Spleen (tissue), 7 donors: Measurements from ENCODE around the gene ATP1A3.

Source experiments
- POLR2A ChIP-seq, 3 donors: fragments of 450-650 bp; IDR thresholded peaks; one replicate each; pipeline ENCODE4 v1.5.1; 2017; ENCODE audit warnings: antibody characterized with exemption in 3 of 3, mild to moderate bottlenecking in 1 of 3
- POLR2AphosphoS5 ChIP-seq, 3 donors: sonication (generic); formaldehyde crosslinking; IDR thresholded peaks; one replicate each; pipeline ENCODE4 v1.5.1; 2017; ENCODE audit warnings: antibody characterized with exemption in 3 of 3
- TF ChIP-seq, protein P1 (sequence below), 11 experiments: fragments of 200-600 bp in 7 of 11; fragments of 450-650 bp in 4 of 11; sonication (generic) in 4 of 11; IDR thresholded peaks in 8 of 11; conservative IDR thresholded peaks in 3 of 11; 1 replicate in 7 of 11; 2 replicates in 4 of 11; pipeline versions ENCODE4 v1.4.0 to v1.8.0; 2016 to 2021; ENCODE audit warnings: antibody characterized with exemption in 11 of 11, inconsistent platforms in 4 of 11, mild to moderate bottlenecking in 1 of 11
- donor health status: DM: no; HTN: no; CAD: no; lungs with moderate emphysema.
- donor health status: DM: no; HTN: no; CAD: no.
- donor health status: DM: no; HTN: no; CAD: no.

DNA sequence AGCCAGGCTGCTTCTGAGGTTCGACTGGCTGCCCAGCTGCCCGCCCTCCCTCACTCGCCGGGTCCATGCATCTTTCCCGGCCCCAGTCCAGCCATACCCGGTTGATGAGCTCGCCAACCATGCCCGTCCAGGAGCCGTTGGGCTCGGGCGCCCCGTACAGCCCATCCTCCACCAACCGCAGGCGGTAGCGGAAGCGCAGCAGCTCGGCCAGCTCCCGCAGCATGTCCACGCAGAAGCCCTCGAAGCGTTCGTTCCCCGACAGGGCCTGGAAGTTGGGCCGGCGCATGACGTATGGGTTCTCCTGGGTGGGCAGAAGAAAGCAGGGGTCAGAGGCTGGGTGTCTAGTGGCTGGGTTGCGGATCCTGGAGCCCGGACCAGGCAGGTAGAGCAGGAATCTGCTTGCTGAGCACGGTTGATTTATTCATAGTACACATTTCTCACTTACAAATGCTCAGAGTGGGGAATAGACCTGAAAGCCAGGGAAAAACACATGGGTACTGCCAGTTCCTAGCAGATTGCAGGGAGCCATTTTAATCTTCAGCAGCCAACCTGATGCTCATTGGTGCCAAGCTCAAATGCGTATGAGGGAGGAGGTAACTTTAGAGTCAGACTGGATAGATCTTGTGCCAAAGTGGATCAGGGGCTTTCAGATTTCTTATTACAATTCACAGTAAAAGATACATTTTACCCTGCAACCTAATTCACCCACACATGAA is 48.6 kb upstream of the ATP1A3 start:
- TF ChIP-seq, protein P1, sequence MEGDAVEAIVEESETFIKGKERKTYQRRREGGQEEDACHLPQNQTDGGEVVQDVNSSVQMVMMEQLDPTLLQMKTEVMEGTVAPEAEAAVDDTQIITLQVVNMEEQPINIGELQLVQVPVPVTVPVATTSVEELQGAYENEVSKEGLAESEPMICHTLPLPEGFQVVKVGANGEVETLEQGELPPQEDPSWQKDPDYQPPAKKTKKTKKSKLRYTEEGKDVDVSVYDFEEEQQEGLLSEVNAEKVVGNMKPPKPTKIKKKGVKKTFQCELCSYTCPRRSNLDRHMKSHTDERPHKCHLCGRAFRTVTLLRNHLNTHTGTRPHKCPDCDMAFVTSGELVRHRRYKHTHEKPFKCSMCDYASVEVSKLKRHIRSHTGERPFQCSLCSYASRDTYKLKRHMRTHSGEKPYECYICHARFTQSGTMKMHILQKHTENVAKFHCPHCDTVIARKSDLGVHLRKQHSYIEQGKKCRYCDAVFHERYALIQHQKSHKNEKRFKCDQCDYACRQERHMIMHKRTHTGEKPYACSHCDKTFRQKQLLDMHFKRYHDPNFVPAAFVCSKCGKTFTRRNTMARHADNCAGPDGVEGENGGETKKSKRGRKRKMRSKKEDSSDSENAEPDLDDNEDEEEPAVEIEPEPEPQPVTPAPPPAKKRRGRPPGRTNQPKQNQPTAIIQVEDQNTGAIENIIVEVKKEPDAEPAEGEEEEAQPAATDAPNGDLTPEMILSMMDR (IDR thresholded peaks at IDR 0.05 in 8 of 11, conservative IDR thresholded peaks at IDR 0.05 in 3 of 11) = no peak
- no peak for TF ChIP-seq POLR2AphosphoS5 (IDR thresholded peaks at IDR 0.05)
- no peak for TF ChIP-seq POLR2A (IDR thresholded peaks at IDR 0.05)
